GM19397 (cell line): ENCODE measurements around the gene PKIB.
"Not testable (repeated sequence)": the region's sequence is repeated elsewhere in the genome, so short reads cannot be mapped to it uniquely, and the experiment has no call there.

ENCODE experiments used
- ATAC-seq: cut with Tn5 transposase; IDR thresholded peaks from one replicate; pipeline ENCODE4 v1.9.1; 2021; ENCODE audit warnings: mild to moderate bottlenecking, moderate library complexity; ENCODE audit not compliant: unreplicated experiment

The PKIB gene

GRCh38 chr6:122609881-122610689, at the start of gene PKIB:
Gene PKIB, plus strand, starts transcription at chr6:122610405. Its CDS starts 107,390 bp downstream, at chr6:122717795.
- ATAC-seq: peak; percentile 94

GRCh38 chr6:122563364-122564052, 46.7 kb upstream of the PKIB start:
- ATAC-seq: no peak

GRCh38 chr6:122564230-122564629, 46.0 kb upstream of the PKIB start:
- ATAC-seq: no peak

GRCh38 chr6:122565708-122566107, 44.5 kb upstream of the PKIB start:
- ATAC-seq: no peak

- no peak for ATAC-seq
Observed at GRCh38 chr6:122567034-122567433, 43.2 kb upstream of the PKIB start.

- no peak for ATAC-seq
Observed at GRCh38 chr6:122568350-122568749, 41.9 kb upstream of the PKIB start.

GRCh38 chr6:122568797-122569221, 41.4 kb upstream of the PKIB start:
- no peak for ATAC-seq

- ATAC-seq: no peak
Observed at GRCh38 chr6:122569230-122569771, 40.9 kb upstream of the PKIB start.

GRCh38 chr6:122571888-122572287, 38.3 kb upstream of the PKIB start:
- ATAC-seq: no peak

- ATAC-seq: no peak
Observed at GRCh38 chr6:122576888-122577287, 33.3 kb upstream of the PKIB start.

- ATAC-seq: no peak
Observed at GRCh38 chr6:122578961-122579360, 31.2 kb upstream of the PKIB start.

GRCh38 chr6:122580737-122581136, 29.5 kb upstream of the PKIB start:
- no peak for ATAC-seq

- ATAC-seq: no peak
Observed at GRCh38 chr6:122589115-122589514, 21.1 kb upstream of the PKIB start.

- ATAC-seq: not testable (repeated sequence)
Observed at GRCh38 chr6:122598295-122598694, 11.9 kb upstream of the PKIB start.

GRCh38 chr6:122604676-122605075, 5.5 kb upstream of the PKIB start:
- no peak for ATAC-seq

- ATAC-seq: peak; percentile 38
Observed at GRCh38 chr6:122610690-122611455, 668 bp downstream of the PKIB start.

GRCh38 chr6:122612838-122613237, 2.6 kb downstream of the PKIB start:
- ATAC-seq: no peak

- ATAC-seq: no peak
Observed at GRCh38 chr6:122614303-122614702, 4.1 kb downstream of the PKIB start.

- no peak for ATAC-seq
Observed at GRCh38 chr6:122615409-122615808, 5.2 kb downstream of the PKIB start.

- ATAC-seq: no peak
Observed at GRCh38 chr6:122616877-122617276, 6.7 kb downstream of the PKIB start.

GRCh38 chr6:122619309-122619708, 9.1 kb downstream of the PKIB start:
- no peak for ATAC-seq
